HL-60 (cell line): Measurements from ENCODE around the gene CASP1.

Source experiments
- CTCF ChIP-seq: IDR thresholded peaks from one replicate; pipeline ENCODE4 v1.5.1; 2011; ENCODE audit warnings: low read length, control low read depth, inconsistent platforms; ENCODE audit not compliant: insufficient read depth
- GABPA ChIP-seq: IDR thresholded peaks from 2 replicates; pipeline ENCODE4 v1.6.1; 2012; ENCODE audit warnings: low read depth
- POLR2AphosphoS5 ChIP-seq: IDR thresholded peaks from 2 replicates; pipeline ENCODE4 v1.6.1; 2012; ENCODE audit warnings: low read depth

- TF ChIP-seq CTCF (no peak), GABPA (no peak), POLR2AphosphoS5 (no peak)
These were observed 39.9 kb downstream of the CASP1 start for GRCh38 chr11:104995001-104995408.
